COLO668 (cell line): ENCODE data around the gene VPS50.
"Not testable (repeated sequence)": the region's sequence is repeated elsewhere in the genome, so short reads cannot be mapped to it uniquely, and the experiment has no call there.

ENCODE experiments used
- DNase-seq: peaks from one replicate; lab custom pipeline; 2025; ENCODE audit not compliant: unreplicated experiment; lab: John Stamatoyannopoulos, UW

The VPS50 gene

DNA sequence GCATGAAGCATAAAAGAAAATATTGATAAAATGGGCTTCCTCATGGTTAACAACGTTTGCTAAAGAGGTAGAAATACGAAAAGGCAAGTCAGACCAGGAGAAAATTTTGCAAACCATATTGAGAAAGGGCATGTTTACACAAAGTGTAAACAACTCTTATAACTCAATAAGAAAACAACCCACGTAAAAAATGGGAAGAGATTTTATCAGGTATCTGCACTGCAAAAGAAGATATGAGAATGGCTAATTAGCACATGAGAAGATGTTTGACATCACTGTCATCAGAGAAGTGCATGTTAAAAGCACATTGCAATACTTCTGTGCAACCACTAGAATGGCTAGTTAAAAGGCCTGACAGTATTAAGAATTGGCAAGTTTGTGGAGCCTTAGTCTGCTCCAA, 99.5 kb downstream of the VPS50 start:
- no peak for DNase-seq

DNA sequence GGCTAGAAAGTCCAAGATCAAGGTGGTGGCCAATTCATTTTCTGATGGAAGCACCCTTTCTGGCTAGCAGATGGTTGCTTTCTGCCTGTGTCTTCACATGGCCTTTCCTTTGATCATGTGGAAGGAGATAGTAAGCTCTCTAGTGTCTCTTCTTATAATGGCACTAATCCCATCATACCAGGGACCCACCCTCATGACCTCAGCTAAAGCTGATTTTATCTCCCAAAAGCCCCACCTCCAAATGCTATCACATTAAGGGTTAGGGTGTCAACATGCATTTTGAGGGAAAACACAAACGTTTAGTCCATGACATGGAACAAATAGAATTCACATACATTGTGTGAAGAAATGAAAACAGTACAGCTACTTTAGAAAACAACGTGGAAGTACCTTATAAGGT, 100.0 kb downstream of the VPS50 start:
- no peak for DNase-seq

DNA sequence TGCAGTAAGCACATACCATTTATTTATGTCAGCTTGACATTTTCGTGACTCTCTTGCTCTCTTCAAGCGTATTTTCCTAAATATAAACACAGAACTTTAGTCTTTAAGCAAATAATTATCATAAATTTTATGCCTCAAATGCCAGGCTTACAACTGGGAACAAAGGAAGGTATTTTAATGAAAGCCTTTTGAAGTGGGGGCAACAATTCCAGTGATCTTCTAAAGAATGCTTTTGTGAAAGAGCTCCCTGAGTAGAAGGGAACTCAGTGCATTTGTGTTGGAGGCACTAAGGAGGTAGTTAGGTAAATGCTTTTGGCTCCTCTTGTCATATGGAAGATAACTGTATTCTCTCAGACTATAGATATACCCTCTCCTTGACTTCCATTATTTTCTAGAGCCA, 104.9 kb downstream of the VPS50 start:
- DNase-seq, result no peak

DNA sequence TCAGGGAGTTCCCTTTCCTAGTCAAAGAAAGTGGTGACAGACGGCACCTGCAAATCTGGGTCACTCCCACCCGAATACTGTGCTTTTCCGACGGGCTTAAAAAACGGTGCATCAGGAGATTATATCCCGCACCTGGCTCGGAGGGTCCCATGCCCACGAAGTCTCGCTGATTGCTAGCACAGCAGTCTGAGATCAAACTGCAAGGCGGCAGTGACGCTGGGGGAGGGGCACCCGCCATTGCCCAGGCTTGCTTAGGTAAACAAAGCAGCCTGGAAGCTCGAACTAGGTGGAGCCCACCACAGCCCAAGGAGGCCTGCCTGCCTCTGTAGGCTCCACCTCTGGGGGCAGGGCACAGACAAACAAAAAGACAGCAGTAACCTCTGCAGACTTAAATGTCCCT, 110.0 kb downstream of the VPS50 start:
- DNase-seq, result not testable (repeated sequence)

DNA sequence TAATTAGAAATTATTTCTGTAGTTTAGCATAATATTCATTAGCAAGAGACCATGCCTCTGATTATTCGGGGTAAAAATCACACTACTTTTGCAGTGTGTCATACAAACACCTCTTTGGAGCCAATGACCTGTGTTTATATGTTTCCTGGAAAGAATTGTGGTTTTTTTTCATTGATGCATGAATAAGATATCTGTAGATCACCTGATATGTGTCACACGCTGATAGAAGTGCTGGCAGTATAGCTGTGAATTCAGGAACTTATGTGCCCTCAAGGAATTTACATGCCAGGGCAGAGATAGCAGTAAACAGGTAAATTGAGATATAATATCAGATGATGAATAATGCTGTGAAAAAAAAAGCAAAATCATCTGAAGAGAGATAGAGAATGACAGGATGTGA, 118.2 kb downstream of the VPS50 start:
- DNase-seq, result no peak

DNA sequence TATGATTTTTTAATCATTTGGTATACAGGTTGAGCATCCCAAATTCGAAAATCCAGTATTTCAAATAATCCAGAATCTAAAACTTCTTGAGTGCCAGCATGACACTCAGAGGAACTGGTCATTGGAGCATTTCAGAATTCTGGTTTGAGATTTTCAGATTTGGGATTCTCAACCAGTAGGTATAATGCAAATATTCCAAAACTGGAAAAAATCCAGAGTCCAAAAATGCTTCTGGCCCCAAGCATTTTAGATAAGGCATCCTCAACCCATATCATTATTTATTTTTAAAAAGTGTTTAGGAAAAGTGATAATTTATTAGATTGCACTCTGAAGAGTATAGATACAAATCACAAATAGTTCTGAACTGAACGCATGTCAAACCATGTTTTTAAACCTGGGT, 120.7 kb downstream of the VPS50 start:
- DNase-seq, result no peak

DNA sequence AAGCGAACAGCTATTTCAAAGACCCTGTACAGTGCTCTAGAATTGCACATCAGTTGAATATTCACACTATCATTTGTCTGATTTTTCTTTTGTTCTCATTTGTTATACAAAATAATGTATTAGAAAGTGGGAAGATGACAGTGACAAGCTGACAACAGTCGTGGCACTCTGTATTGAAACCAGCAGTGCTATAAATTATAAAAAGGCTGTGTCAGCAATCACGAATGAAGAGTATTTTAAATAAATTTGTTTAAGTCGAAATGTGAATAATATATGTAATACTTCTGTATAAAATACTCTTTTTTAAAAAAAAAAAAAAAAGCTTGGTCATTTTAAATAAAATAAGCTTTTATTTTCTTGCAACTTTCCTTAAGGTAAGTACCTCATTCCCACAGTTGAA, 122.6 kb downstream of the VPS50 start:
- no peak for DNase-seq

DNA sequence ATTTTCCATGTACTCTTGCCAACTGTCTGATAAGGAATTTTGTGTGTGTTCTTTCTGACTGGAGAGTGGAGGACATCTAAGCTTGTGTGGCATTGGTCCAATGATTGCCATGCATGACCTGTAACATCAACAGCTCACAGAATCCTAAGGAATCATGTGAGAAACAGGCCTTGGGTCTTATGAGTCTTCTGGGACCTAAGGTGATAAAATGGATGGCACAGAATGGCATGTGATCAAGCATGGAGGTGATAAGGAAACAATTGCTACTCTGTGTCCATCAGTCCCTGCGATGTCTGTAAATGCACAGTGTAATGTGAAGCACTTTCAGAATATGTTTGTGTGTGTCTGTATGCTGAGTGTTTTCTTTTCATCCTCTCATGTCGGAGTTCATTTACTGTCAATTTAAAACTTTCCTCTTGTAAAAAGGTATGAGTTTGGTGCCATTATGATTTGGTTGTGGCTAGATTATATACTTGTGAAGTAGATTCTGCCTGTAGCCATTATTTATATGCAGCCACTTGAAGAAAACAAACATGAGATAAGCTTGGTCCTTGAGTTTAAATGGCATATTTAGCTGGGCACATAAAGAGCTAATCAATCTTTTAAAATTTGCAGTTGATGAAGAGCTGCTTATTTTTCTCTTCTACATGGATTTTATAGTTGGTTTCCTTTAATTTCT, 127.5 kb downstream of the VPS50 start:
- no peak for DNase-seq

DNA sequence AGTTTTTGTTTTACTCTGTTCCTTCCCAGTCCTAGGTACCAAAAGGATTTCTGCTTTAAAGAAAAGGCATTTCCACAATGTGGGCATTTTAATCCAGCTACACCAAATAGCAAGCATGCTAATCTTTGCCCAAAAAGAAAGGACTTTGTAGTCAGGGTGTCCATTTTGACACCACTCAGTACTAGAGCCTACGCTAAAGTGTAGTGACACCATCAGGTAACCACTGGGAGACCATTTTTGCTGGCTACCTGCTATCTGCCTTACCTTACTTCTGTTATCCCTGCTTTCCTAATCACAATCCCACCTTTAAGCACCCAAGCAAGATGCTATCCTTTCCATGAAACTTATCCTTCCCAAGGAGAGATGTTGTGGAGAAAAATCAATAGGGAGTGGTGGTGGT, 129.7 kb downstream of the VPS50 start:
- no peak for DNase-seq

DNA sequence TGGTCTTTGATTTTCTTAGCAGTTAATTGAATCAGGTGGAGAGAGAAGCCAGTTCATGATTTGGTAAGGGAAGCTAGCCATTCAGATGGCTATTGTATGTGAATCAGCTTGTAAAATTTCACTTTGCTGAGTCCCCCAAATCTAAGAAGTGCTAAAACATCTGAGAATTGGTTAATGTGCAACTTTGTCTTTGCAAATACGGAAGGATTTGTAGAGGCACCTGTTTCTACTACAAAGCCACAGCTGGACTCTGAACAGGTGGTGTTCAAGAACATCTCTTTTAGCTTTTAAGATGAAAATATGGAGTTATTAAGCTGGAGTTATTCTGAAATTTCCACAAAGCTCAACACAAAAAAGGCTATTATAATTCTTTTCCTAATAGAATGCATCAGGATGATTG, 132.6 kb downstream of the VPS50 start:
- no peak for DNase-seq

DNA sequence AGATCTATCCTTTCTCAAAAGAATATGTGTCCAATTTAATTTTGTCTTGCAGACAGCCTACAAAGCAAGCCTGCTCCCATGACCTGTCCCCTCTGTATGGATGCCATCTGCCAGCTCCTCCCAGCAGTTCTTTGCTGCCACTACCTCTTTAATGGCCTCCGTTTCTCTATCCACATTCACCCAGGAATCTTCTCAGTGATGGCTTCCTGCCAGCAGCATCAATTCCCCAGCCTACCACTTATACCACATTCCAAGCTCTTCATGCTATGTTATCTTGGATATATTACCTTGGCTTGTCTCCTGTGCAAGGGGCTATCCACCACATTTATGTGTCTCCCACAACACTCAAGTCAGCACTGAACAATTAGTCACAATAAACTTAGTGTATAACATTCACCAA, 133.2 kb downstream of the VPS50 start:
- no peak for DNase-seq

DNA sequence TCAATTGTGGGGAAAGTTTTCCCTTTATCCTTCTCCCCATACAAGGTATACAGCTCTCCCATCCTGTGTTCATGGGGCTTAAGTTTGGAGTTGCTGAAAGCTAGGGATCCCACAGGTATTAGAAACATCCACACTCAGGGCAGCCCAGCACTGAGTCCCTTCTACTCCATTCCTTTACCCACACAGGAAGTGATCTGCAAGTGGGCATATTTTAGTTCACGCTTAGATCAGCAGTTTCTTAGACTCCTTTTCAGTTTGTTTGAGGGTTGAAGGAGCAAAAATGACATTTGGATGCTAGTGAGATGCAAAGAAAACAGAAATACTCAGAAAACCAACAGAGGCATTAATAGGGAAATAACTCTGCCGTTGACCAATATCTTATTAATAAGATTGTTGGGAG, 134.7 kb downstream of the VPS50 start:
- no peak for DNase-seq

DNA sequence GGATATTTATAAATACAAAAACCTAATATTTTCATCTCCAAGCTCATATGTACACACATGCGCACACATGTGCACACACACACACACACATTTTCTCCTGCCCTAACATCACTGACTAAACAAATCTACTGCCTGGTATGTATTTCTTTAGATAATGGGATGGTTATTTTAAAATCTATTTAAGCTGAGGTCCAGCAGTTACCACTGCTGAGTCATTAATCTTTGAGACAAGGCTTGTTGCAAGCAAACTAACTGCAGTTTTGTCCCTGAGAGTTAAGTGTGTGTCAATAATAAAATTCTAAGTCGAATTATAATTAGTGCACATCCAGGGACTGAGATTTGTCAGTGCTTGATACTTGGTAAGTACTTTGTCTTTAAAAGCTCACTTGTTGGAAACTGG, 135.1 kb downstream of the VPS50 start:
- no peak for DNase-seq

DNA sequence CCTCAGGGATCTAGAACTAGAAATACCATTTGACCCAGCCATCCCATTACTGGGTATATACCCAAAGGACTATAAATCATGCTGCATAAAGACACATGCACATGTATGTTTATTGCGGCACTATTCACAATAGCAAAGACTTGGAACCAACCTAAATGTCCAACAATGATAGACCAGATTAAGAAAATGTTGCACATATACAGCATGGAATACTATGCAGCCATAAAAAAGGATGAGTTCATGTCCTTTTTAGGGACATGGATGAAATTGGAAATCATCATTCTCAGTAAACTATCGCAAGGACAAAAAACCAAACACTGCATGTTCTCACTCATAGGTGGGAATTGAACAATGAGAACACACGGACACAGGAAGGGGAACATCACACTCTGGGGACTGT, 138.8 kb downstream of the VPS50 start:
- DNase-seq, result not testable (repeated sequence)

DNA sequence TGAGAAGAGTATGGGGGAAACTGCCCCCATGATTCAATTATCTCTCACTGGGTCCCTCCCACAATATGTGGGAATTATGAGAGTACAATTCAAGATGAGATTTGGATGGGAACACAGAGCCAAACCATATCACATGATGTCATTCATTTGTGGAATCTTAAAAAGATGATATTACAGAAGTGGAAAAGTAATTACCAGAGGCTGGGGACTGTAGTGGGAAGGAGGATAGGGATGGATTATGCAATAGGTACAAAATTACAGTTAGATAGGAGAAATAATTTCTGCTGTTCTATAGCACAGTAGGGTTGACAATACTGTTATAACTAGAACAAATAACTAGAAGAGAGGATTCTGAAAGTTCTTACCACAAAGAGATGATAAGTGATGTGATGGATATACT, 141.4 kb downstream of the VPS50 start:
- DNase-seq, result no peak

DNA sequence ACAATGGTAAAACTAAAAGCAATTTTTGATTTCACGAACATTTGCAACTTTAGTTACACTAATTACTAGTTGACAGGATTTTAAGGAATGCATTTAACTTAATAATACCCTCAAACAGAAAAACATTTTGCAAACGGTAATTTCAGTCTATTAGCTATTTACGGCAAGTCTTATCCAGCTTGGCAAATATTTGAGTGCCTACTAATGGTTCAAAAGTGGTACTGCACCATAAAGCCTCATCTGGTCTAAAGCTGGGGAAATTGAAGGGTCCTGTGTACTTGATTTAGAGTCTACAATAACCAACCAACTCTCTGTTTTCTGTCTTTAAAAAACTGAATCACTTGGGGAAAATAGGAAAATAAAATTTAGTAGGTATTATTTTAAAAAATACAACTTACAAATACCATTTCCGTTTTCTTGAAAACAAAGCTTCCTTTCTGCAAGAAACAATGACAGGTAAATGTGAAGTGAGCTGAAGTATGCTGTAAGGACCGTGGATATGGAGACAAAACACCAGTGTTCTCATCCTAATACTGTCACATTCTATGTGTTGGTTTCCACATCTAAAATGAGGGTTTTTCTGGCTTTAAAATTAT, 142.3 kb downstream of the VPS50 start:
- no peak for DNase-seq

DNA sequence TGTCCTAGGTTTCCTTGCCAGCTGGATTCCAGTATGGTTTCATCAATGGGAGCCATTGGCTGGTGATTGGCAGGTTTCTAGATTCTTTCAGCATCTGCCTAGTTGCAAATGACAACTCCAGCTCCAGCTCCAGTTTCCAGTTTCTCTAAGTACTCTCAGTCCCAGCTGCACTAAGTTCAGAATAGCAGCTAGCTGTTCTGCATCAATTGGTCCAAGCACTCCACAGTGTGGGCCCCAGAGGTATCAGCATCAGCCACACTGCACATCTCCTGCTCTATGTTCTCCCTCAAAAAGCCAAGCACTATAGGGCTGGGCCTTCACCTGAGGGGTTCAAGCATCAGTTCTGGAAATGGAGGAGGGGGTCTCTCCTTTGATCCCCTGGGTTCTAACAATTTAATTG, 143.4 kb downstream of the VPS50 start:
- no peak for DNase-seq

DNA sequence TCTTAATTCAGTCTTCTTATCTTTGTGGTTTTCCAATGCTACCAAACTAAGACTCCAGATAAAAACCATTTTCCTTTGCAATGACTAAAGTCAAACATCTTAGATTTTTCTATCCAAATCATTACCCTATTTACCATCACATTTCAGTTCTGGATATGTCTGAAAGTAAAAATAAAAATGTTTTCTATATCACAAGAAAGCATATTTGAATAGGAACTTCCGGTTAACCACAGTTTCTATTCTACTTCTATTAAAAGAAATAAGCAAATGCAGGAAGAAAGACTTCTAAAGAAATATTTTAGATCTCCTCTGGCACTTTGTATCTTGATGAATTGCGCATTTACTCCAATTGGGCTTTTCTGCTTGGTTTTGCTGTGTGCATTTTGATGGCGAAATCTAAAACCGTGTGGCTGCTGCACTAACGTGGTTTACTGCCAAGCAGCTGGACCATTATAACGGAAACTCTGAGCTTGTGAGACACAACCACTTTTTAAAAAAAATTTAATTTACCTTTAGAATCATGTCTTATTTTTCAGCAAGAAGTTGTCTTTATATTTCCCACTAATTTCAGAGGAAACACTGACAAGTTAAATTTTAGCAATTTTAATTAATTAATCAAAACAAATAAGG, 146.1 kb downstream of the VPS50 start:
- DNase-seq, result no peak

DNA sequence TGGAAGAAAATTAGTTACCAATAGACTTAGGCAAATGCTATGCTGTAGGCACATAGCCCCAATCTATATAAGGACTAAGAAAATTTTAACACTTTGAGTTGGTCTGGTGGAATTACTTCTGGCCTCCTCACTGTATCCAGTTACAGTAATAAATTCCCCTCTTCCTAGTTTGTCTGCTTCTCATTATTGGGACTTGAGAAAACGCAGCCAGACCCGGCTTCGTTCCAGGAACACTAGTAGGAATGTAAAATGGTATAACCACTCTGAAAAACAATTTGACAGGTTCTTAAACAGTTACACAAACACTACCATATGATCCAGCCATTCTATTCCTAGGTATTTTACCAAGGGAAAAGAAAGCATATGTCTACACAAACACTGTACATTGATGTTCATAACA, 150.2 kb downstream of the VPS50 start:
- DNase-seq, result no peak

DNA sequence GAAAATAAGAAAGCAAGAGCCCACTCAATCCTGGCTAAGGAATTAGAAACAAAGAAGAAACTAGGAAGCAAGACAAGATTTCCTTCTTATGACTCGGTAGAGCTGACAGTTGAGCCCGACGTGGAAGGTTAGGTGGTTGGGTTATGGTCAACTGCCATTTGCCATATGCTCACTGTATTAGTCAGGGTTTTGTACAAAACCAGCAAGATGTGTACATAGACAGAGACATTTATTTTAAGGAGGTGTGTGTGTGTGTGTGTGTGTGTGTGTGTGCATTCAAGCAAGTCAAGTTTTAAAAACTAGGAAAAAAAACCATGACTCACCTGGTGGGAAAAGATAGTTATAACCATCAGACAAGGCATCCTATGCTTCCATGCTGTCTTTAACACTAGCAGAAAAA, 158.5 kb downstream of the VPS50 start:
- no peak for DNase-seq

DNA sequence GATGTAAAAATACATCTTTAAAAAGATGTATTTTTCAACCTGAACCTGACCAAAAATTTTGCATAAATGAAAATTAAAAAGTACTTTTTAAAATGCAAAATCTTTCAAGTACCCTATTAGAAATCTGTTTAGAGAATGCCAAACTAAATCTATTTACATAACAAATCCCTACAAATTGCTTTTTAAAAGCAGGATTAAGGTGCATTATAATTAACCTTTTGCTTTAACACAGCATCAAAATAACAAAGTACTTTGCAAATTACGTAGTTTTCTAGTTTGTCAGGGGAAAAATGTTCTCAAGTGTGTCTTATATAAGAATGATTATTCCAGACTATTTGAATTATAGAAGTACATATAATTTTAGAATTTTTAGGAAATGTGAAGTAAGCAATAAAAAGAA, 160.8 kb downstream of the VPS50 start:
- DNase-seq, result no peak

DNA sequence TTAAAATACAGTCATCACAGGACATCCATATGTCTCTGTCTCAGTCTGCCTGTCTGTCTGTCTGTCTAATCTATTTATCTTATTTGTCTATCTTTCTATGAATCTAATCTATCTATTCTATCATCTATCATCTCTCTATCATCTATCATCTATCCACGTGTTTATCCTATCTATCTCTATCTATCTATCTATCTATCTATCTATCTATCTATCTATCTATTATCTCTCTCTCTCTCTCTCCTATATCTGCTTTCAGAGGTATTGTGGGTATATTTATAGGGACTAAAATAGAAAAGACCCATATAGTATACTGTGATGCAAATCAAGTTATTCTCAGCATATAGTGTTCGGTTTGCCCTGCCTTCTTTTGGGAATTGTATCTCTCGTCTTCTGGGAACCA, 167.5 kb downstream of the VPS50 start:
- no peak for DNase-seq

DNA sequence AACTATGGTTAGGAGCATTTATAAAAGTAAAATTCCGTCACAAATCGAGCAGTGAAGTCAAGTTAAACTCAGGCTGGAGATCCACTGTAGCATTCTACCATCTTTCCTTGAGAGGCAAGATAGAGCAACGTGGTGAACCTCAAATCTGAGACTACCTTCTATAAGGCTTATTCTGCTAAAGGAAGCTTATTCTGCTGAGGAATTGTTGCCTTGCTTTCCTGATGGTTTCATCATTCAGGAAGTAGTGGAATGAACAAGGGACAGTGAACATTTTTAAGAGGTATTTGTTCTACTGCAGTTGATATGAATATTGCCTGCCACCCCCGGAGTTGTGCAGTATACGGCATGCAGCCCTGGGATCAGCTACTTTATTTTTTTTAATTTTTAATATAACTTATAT, 170.8 kb downstream of the VPS50 start:
- DNase-seq, result no peak
